BJ (cell line): ENCODE results near the gene NPAS3. TPM values are rescaled to one million over a fixed set of nuclear protein-coding genes. Genes with fewer than 3 reads are reported as not detected.

Source experiments
- CTCF ChIA-PET: fragments of 350-600 bp; formaldehyde crosslinking; extraction: SDS; loops from one replicate; lab custom pipeline; 2021; ENCODE audit warnings: antibody characterized with exemption, inconsistent platforms; lab: Yijun Ruan, JAX
- POLR2A ChIA-PET: fragments of 300-600 bp; sonication (Branson Sonifier 250); formaldehyde crosslinking; extraction: SDS; loops from one replicate; lab custom pipeline; 2021; ENCODE audit warnings: antibody characterized with exemption; lab: Charles Lee
- DNase-seq: peaks from one replicate; pipeline ENCODE4 v3.0.0-alpha.2; 2011; ENCODE audit warnings: low read depth
- H3K27me3 ChIP-seq: 2 replicates; pipeline ENCODE4 v1.6.0; 2011; ENCODE audit warnings: low read length; ENCODE audit not compliant: control insufficient read depth, insufficient read depth
- H3K36me3 ChIP-seq: 2 replicates; pipeline ENCODE4 v1.5.1; 2011; ENCODE audit warnings: low read length; ENCODE audit not compliant: control insufficient read depth, insufficient read depth
- H3K4me3 ChIP-seq: 2 replicates; pipeline ENCODE4 v1.5.1; 2011; ENCODE audit warnings: low read depth, mild to moderate bottlenecking, control low read depth, low read length
- polyA plus RNA-seq: library from polyadenylated mRNA; depleted of rRNA; stranded (reverse); fragments of >200 nt; gene quantifications from 2 replicates; pipeline ENCODE4 v1.2.3, GENCODE V29; 2011
- TF ChIP-seq, protein P1 (sequence below): IDR thresholded peaks from 2 replicates; pipeline ENCODE4 v1.5.1; 2011; ENCODE audit warnings: low read depth, mild to moderate bottlenecking, control low read depth, inconsistent platforms, low read length, moderate library complexity; ENCODE audit not compliant: insufficient read depth

The NPAS3 gene
- polyA plus RNA-seq, 1 experiment = 0.09 TPM

DNA sequence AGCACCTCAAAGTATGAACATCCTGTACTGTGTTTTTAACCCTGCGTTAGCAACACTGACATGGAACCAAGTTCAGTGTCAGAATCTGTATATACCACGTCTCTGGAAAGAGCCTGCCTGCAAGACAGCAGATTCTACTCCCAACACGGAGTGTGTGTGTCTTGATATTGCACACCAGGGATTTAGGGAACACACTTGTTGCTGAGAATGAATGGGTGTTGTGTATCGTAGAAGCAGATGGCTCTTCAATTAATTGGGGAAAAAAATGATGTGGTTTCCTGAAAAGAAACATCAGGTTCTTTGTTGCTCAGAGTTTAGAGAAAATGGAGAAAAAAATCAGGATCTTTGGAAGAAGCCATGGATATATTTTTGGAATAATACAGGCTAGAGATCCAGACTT lies 841.4 kb downstream of the NPAS3 start:
- Histone ChIP-seq H3K27me3 (no peaks in the 10 kb centered on the region), H3K4me3 (no peak overlapping the region), H3K36me3 (no peaks in the 10 kb centered on the region)
- ChIA-PET CTCF (interaction anchor here (0.6 kb wide), 1 partner anchor 399 kb away, joined by 3 read pairs; no protein-coding TSS in a partner anchor), POLR2A (no interaction called here)
- DNase-seq = no peak
- TF ChIP-seq, protein P1, sequence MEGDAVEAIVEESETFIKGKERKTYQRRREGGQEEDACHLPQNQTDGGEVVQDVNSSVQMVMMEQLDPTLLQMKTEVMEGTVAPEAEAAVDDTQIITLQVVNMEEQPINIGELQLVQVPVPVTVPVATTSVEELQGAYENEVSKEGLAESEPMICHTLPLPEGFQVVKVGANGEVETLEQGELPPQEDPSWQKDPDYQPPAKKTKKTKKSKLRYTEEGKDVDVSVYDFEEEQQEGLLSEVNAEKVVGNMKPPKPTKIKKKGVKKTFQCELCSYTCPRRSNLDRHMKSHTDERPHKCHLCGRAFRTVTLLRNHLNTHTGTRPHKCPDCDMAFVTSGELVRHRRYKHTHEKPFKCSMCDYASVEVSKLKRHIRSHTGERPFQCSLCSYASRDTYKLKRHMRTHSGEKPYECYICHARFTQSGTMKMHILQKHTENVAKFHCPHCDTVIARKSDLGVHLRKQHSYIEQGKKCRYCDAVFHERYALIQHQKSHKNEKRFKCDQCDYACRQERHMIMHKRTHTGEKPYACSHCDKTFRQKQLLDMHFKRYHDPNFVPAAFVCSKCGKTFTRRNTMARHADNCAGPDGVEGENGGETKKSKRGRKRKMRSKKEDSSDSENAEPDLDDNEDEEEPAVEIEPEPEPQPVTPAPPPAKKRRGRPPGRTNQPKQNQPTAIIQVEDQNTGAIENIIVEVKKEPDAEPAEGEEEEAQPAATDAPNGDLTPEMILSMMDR = no peak

DNA sequence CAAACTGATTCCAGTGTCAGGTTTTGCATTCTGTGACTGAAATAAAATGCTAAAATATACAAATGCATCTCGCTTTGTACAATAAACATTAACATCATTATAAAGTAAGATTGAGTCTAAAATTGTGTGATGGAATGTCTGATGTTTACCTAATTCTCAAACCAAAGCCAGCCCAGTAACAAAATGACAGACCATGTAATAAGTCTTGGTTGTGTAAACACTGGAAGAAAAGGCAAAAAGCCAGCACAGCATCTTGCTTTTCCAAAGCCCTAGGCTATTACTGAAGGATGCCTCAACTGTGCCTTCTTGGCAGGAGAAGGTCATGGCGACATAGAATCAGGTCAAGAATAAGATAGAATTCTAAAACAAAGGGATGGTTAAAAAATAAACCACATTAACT lies 842.6 kb downstream of the NPAS3 start:
- CTCF ChIA-PET = no interaction called here
- no peak for DNase-seq
- H3K4me3 ChIP-seq = no peak overlapping the region
- POLR2A ChIA-PET = no interaction called here
- TF ChIP-seq, protein P1 = no peak
- no peaks in the 10 kb centered on the region for H3K27me3 ChIP-seq
- H3K36me3 ChIP-seq = no peaks in the 10 kb centered on the region

DNA sequence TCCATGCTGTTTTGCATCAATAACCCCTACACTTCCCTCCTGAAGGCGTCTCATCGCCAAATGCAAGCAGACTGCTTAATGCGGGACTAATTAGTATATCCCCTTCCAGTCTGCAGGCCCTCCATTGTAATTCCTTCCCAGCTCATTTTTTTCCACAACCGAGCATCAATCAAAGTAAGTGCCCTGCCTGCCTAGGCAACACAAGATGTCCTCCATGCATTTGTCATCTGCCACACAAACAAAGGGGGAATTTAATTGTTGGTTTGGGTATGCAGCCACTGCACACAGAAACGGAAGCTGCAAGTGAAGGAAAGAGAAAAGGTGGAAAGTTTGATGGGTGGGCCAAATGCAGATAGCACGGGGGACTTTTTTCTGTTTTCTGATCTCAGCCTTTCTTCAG lies 844.2 kb downstream of the NPAS3 start:
- Histone ChIP-seq H3K27me3 (no peaks in the 10 kb centered on the region; the same call in 1 of the 2 replicates), H3K36me3 (no peaks in the 10 kb centered on the region), H3K4me3 (no peak overlapping the region)
- DNase-seq = no peak
- CTCF ChIA-PET = interaction anchor here (1.9 to 3.8 kb wide), 2 partner anchors 9 to 107 kb away, joined by 6 to 19 read pairs; no protein-coding TSS in a partner anchor
- TF ChIP-seq, protein P1 = no peak
- POLR2A ChIA-PET = no interaction called here

DNA sequence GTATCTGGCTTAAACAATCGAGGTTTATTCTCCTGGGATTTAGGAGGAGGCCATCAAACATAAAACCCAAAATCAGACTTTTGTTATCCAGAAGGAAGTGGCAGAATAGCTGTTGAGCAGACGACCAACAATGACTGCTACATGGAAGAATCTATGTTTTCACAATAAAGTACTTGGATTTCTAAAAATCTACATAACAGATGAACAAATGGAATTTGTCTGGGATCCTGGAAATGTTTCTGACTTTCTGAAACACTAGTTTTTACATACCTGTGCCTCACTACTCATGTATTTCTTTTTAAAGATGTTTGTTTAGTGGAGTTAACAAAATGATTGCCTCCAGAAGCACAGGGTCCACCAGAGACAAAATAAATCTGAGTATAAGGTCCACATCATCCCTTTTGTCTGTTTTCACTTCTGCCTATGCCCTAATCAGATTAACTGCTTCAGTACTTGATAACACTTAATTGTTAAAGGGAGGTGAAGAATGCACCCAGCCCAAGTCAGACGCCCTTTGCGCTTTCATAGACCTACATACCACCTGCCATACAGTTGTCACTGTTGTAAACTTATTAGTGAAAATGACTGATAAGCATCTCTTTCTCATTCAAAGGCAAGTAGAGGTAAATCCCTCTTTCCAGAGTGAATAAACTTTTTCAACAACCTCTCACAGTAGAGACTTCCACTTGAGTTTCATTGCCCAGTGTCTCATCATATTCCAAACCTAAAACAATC lies 847.6 kb downstream of the NPAS3 start:
- TF ChIP-seq, protein P1 = no peak
- CTCF ChIA-PET = no interaction called here
- no peak for DNase-seq

DNA sequence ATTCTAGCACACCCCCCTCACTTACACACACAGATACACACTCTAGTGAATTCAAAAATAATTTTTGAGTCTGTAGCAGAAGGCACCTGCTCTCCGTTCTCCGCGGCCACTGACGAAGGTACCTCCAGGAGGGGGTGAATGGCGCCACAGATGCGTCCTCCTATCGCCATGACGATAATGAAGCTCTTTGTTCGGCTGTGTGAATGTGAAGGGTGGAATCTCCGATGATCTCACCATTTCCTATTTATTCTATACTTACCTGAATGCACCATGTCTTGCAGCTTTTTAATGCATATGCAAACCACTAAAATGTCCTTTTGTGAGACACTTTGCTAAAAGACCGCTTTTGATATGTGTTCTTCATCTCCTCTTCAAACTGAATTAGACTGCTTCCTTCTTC lies 849.5 kb downstream of the NPAS3 start:
- TF ChIP-seq, protein P1 = no peak
- ChIA-PET CTCF (interaction anchor here (0.6 kb wide), 1 partner anchor 363 kb away, joined by 3 read pairs; no protein-coding TSS in a partner anchor), POLR2A (no interaction called here)
- Histone ChIP-seq H3K4me3 (no peak overlapping the region), H3K27me3 (no peaks in the 10 kb centered on the region; the same call in 1 of the 2 replicates), H3K36me3 (no peaks in the 10 kb centered on the region)
- no peak for DNase-seq

More for the DNA sequence above, 847.6 kb downstream of the NPAS3 start:
- Histone ChIP-seq H3K4me3 (no peak overlapping the region), H3K36me3 (no peaks in the 10 kb centered on the region), H3K27me3 (no peaks in the 10 kb centered on the region; the same call in 1 of the 2 replicates)
- POLR2A ChIA-PET = interaction anchor here (0.6 kb wide), 1 partner anchor 274 kb away, joined by 3 read pairs; no protein-coding TSS in a partner anchor
